Sigmoid colon (tissue), 4 donors: ENCODE data around the gene ARHGEF9.

ENCODE experiments used
- CTCF ChIP-seq, 4 experiments: fragments of 450-650 bp in 3 of 4; fragments of 200-600 bp in 1 of 4; IDR thresholded peaks; one replicate each; pipeline ENCODE4 v1.5.1; 2016 to 2019; ENCODE audit warnings: antibody characterized with exemption in 4 of 4, mild to moderate bottlenecking in 3 of 4, moderate library complexity in 2 of 4
- EP300 ChIP-seq, 4 donors: sonication (generic); formaldehyde crosslinking; IDR thresholded peaks; one replicate each; pipeline ENCODE4 v1.6.1; 2017; ENCODE audit warnings: antibody characterized with exemption in 4 of 4
- POLR2A ChIP-seq, 2 donors: fragments of 450-650 bp; IDR thresholded peaks; one replicate each; pipeline ENCODE4 v1.6.1; 2016; ENCODE audit warnings: antibody characterized with exemption in 2 of 2, mild to moderate bottlenecking in 2 of 2, moderate library complexity in 2 of 2

GRCh38 chrX:63613531-63614028 lies 171.4 kb downstream of the ARHGEF9 start:
- no peak for TF ChIP-seq CTCF (IDR thresholded peaks at IDR 0.05)
- no peak for TF ChIP-seq POLR2A (IDR thresholded peaks at IDR 0.05)
- TF ChIP-seq EP300 (IDR thresholded peaks at IDR 0.05) = no peak
